Measurements from ENCODE around the gene DHRS3. TPM values are rescaled to one million over a fixed set of nuclear protein-coding genes. Genes with fewer than 3 reads are reported as not detected.

DHRS3 gene
- total RNA-seq, 1 experiment from 2014 or later: 154 TPM

- Histone ChIP-seq H3K79me2 (ENCODE audit: low read depth) (no peaks in the 10 kb centered on the region), H3K27ac (no peak overlapping the region), H3K36me3 (ENCODE audit: low read depth) (no peaks in the 10 kb centered on the region), H3K4me2 (no peak overlapping the region), H3F3A (ENCODE audit: insufficient read depth, low read depth) (no peaks in the 10 kb centered on the region), H3K9me2 (ENCODE audit: insufficient read depth) (no peaks in the 10 kb centered on the region), H3K9me3 (ENCODE audit: insufficient read depth, low read depth) (no peaks in the 10 kb centered on the region), H4K20me1 (ENCODE audit: insufficient read depth) (no peaks in the 10 kb centered on the region), H3K4me3 (no peak overlapping the region), H3K27me3 (ENCODE audit: insufficient read depth, low read depth) (no peaks in the 10 kb centered on the region), H2AFZ (no peak overlapping the region), H3K4me1 (replicated peaks; ENCODE audit: insufficient read depth) (no peaks in the 10 kb centered on the region)
- DNase-seq: no peak
- ChIA-PET CTCF (no interaction called here), POLR2A (ENCODE audit: unreplicated experiment) (no interaction called here)
- TF ChIP-seq, protein P1, sequence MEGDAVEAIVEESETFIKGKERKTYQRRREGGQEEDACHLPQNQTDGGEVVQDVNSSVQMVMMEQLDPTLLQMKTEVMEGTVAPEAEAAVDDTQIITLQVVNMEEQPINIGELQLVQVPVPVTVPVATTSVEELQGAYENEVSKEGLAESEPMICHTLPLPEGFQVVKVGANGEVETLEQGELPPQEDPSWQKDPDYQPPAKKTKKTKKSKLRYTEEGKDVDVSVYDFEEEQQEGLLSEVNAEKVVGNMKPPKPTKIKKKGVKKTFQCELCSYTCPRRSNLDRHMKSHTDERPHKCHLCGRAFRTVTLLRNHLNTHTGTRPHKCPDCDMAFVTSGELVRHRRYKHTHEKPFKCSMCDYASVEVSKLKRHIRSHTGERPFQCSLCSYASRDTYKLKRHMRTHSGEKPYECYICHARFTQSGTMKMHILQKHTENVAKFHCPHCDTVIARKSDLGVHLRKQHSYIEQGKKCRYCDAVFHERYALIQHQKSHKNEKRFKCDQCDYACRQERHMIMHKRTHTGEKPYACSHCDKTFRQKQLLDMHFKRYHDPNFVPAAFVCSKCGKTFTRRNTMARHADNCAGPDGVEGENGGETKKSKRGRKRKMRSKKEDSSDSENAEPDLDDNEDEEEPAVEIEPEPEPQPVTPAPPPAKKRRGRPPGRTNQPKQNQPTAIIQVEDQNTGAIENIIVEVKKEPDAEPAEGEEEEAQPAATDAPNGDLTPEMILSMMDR (conservative IDR thresholded peaks at IDR 0.05): no peak
- intact Hi-C loops (cut with micrococcal nuclease; ENCODE audit: unreplicated experiment): no loop called here
- BruUV-seq (replicated peaks): no TSS peak
Observed at GRCh38 chr1:12626888-12627287, 8.9 kb upstream of the DHRS3 start.

- no peaks in the 10 kb centered on the region for H3K9me2 ChIP-seq (ENCODE audit: insufficient read depth)
- intact Hi-C loops (cut with micrococcal nuclease; ENCODE audit: unreplicated experiment): no loop called here
- POLR2A ChIA-PET (ENCODE audit: unreplicated experiment): no interaction called here
Observed at GRCh38 chr1:12625276-12625675, 7.3 kb upstream of the DHRS3 start.

DNA sequence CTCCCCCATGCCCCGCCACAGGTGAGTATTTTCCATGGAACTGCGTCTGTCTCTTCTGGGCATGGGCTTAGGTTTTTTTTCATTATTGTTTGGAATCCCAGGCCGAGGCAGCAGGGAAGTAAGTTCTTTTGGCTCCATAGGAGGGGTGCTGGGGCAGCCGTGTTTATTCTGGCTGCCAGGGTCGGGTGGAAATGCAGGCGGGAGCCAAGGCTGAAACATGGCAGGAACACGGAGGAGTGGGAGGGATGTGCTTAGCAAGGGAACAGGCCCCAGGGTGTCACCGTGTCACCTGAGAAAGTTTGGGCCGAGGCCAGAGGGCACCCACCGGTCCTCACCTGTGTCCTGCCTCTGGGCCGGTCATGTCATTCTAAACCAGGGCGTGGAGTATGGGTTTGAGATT, 4.5 kb upstream of the DHRS3 start:
- TF ChIP-seq, protein P1 (conservative IDR thresholded peaks at IDR 0.05): no peak
- no peak for TF ChIP-seq EZH2 (IDR thresholded peaks at IDR 0.05; ENCODE audit: low read depth)
- POLR2A ChIA-PET (ENCODE audit: unreplicated experiment): no interaction called here
- intact Hi-C loops (cut with micrococcal nuclease; ENCODE audit: unreplicated experiment): no loop called here
- Histone ChIP-seq H3K36me3 (ENCODE audit: low read depth) (no peaks in the 10 kb centered on the region), H4K20me1 (ENCODE audit: insufficient read depth) (no peaks in the 10 kb centered on the region), H2AFZ (no peak overlapping the region), H3K4me3 (no peak overlapping the region), H3K9me2 (ENCODE audit: insufficient read depth) (no peaks in the 10 kb centered on the region), H3K27me3 (ENCODE audit: insufficient read depth, low read depth) (no peaks in the 10 kb centered on the region), H3K4me1 (replicated peaks; ENCODE audit: insufficient read depth) (peaks cover 14% of the 10 kb centered on the region), H3K27ac (no peak overlapping the region), H3F3A (ENCODE audit: insufficient read depth, low read depth) (peaks cover 15% of the 10 kb centered on the region; the same call in 1 of the 2 replicates), H3K4me2 (no peak overlapping the region), H3K79me2 (ENCODE audit: low read depth) (peaks cover 23% of the 10 kb centered on the region), H3K9me3 (ENCODE audit: insufficient read depth, low read depth) (no peaks in the 10 kb centered on the region)
- no TSS peak for BruUV-seq (replicated peaks)
- CTCF ChIA-PET: no interaction called here
- no peak for DNase-seq

More at GRCh38 chr1:12625276-12625675, 7.3 kb upstream of the DHRS3 start:
- BruUV-seq (replicated peaks): no TSS peak
- Histone ChIP-seq H3F3A (ENCODE audit: insufficient read depth, low read depth) (no peaks in the 10 kb centered on the region), H3K79me2 (ENCODE audit: low read depth) (peaks cover 11% of the 10 kb centered on the region), H4K20me1 (ENCODE audit: insufficient read depth) (no peaks in the 10 kb centered on the region), H3K4me2 (no peak overlapping the region), H3K27me3 (ENCODE audit: insufficient read depth, low read depth) (no peaks in the 10 kb centered on the region), H3K4me1 (replicated peaks; ENCODE audit: insufficient read depth) (peaks cover 11% of the 10 kb centered on the region), H3K27ac (no peak overlapping the region), H2AFZ (no peak overlapping the region), H3K4me3 (no peak overlapping the region), H3K9me3 (ENCODE audit: insufficient read depth, low read depth) (no peaks in the 10 kb centered on the region), H3K36me3 (ENCODE audit: low read depth) (no peaks in the 10 kb centered on the region)
- no peak for TF ChIP-seq EZH2 (IDR thresholded peaks at IDR 0.05; ENCODE audit: low read depth)
- TF ChIP-seq, protein P1 (conservative IDR thresholded peaks at IDR 0.05): no peak
- no peak for DNase-seq
- CTCF ChIA-PET: no interaction called here

All from PC-9 (cell line).